ENCODE data around the gene SYPL2. TPM values are rescaled to one million over a fixed set of nuclear protein-coding genes. Genes with fewer than 3 reads are reported as not detected.

Gene SYPL2
- total and polyA plus RNA-seq, 2 of the 8 experiments (the other 6 are each of a cell fraction or from before 2014, with no cell fraction given) = 1.5 TPM

DNA sequence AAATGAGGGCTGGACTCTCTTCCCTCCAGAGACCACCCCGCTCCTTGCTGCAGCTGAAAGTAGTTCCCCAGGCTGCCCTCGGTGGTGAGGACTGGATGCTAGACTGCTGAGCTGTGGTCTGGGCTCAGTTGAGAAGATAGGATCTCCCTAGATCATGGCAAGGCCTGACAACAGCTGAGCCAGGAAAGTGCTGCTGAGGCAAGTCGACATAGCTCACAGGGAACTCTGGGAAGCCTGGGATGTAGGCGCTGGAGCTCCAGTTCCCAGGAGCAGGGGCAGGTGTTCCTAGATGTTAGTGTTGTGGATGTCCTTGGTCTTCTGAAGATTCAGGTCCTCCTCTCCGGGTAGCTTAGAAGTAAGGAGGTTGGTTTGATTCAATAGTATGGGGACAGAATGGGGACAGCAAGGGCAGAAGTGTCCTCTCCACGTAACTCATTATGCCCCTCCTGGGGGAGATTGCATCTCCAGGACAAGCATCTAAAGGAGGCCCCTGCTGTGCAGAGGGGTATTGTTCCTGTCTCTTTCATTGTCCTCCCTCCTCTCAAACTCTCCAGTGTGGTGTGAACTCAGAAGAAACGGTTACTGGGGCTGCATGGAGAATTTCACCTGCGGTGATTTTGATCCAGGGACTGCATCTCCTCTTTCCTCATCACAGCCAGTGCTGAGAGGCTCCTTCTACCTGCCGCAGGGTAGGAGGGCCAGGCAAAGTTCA, 31.3 kb downstream of the SYPL2 start:
- DNase-seq (ENCODE audit: low read depth in 1 of 2, low spot score in 2 of 2) (no peak), FAIRE-seq (no peak)
- Histone ChIP-seq H3K27ac (ENCODE audit: low read depth, low read length) (no peak overlapping the region), H4K20me1 (replicated peaks in 1 of 2; ENCODE audit: control insufficient read depth in 1 of 2, insufficient read depth in 2 of 2, low read length in 2 of 2) (peaks cover 0 to 2% of the 10 kb centered on the region in 2 experiments), H3K9me3 (ENCODE audit: insufficient read depth in 2 of 2, low read depth in 1 of 2, low read length in 1 of 2) (no peaks in the 10 kb centered on the region), H3K4ac (replicated peaks; ENCODE audit: insufficient read length, low read depth, low read length) (no peak overlapping the region), H3K4me1 (replicated peaks in 1 of 4; ENCODE audit: control insufficient read depth in 3 of 4, insufficient read depth in 4 of 4, low read length in 3 of 4) (peaks cover 0 to 11% (median 5%) of the 10 kb centered on the region in 4 experiments; a peak in 5 of 7 replicates), H3K4me3 (ENCODE audit: extremely low read depth in 1 of 4, insufficient read depth in 2 of 4, low read depth in 3 of 4, low read length in 4 of 4) (no peak overlapping the region), H3K27me3 (replicated peaks in 1 of 4; ENCODE audit: control insufficient read depth in 3 of 4, extremely low read depth in 1 of 4, insufficient read depth in 3 of 4, low read length in 3 of 4) (no peaks in the 10 kb centered on the region), H4K8ac (ENCODE audit: extremely low read depth, insufficient read depth, low read length) (no peak overlapping the region), H2BK12ac (ENCODE audit: low read depth, low read length) (no peak overlapping the region), H3K23ac (ENCODE audit: insufficient read length) (no peak overlapping the region), H3K23me2 (ENCODE audit: low read depth, low read length) (peaks cover 2% of the 10 kb centered on the region), H3K4me2 (ENCODE audit: insufficient read depth in 1 of 2, low read depth in 2 of 2, low read length in 2 of 2) (peak overlapping the region in 1 of 2 experiments; percentile 20; a peak in 2 of 4 replicates), H2AFZ (ENCODE audit: low read length) (no peak overlapping the region), H2BK20ac (ENCODE audit: low read length) (0 out of 2 replicates have a peak overlapping the region, but pooled peaks have one; percentile 4), H3K18ac (ENCODE audit: extremely low read depth, low read length) (no peak overlapping the region), H2BK5ac (ENCODE audit: low read depth, low read length) (peak overlapping the region; percentile 45), H4K5ac (ENCODE audit: insufficient read length, low read depth, low read length) (no peak overlapping the region), H3K9ac (replicated peaks in 1 of 4; ENCODE audit: extremely low read depth in 1 of 4, low read depth in 3 of 4, low read length in 3 of 4) (no peak overlapping the region), H4K91ac (replicated peaks; ENCODE audit: insufficient read length, low read length) (no peak overlapping the region), H3K14ac (ENCODE audit: insufficient read length) (no peak overlapping the region), H2BK15ac (ENCODE audit: low read length) (no peak overlapping the region), H3K56ac (replicated peaks; ENCODE audit: insufficient read length, low read depth, low read length) (no peak overlapping the region), H3K79me2 (ENCODE audit: control insufficient read depth in 1 of 2, insufficient read depth in 2 of 2, low read length in 2 of 2) (no peaks in the 10 kb centered on the region), H2AK5ac (ENCODE audit: low read depth, low read length) (no peak overlapping the region; the same call in 1 of the 2 replicates), H3K79me1 (ENCODE audit: low read depth, low read length) (no peaks in the 10 kb centered on the region), H3K36me3 (ENCODE audit: control insufficient read depth in 2 of 4, insufficient read depth in 4 of 4, low read length in 3 of 4) (peaks cover 0 to 2% (median 0%) of the 10 kb centered on the region in 4 experiments; a peak in 2 of 8 replicates), H2BK120ac (replicated peaks; ENCODE audit: low read depth, low read length) (no peak overlapping the region)
- POLR2A ChIA-PET (ENCODE audit: partially characterized antibody) = interaction anchor here (1.1 to 4.1 kb wide), 7 partner anchors 8 to 72 kb away, joined by 3 to 20 read pairs (median 7); partner anchors contain the start of genes AMIGO1, ATXN7L2 and PSMA5
- CTCF ChIA-PET (ENCODE audit: partially characterized antibody) = interaction anchor here (0.6 to 43.7 kb wide), 20 partner anchors 2 to 483 kb away, joined by 3 to 1755 read pairs (median 4); partner anchors contain the start of genes AMIGO1, ATXN7L2, CYB561D1 and GNAI3
- no peak for TF ChIP-seq ASH2L (IDR thresholded peaks at IDR 0.05; ENCODE audit: low read length)
- no peak for TF ChIP-seq KDM1A (IDR thresholded peaks at IDR 0.05; ENCODE audit: borderline replicate concordance, low read length)
- TF ChIP-seq CREB1 (IDR thresholded peaks at IDR 0.05) = no peak
- 69% methylated on average over 9 of the region's 9 CpGs; no CpG with 5 or more reads in 1 of the 2 experiments for WGBS, 2 experiments (ENCODE audit: extremely low coverage in 1 of 2, insufficient coverage in 1 of 2, insufficient read length in 1 of 2, insufficient replicate concordance in 2 of 2, low coverage in 1 of 2, low lambda C conversion rate in 2 of 2, missing lambda C conversion rate in 1 of 2)
